Duodenal mucosa (tissue), 2 donors: ENCODE results near the gene CCDC188.
A peak's percentile ranks its signal among the peaks of the same experiment; 100 is the strongest.

Source experiments
- H3K27ac ChIP-seq: one replicate; pipeline ENCODE4 v1.7.0; 2013; ENCODE audit warnings: low read depth, low read length
- H3K27me3 ChIP-seq, 2 donors: one replicate each; pipeline ENCODE4 v1.7.0; 2013; ENCODE audit warnings: low read length in 2 of 2, control low read depth in 1 of 2; ENCODE audit not compliant: insufficient read depth in 2 of 2, control insufficient read depth in 1 of 2
- H3K36me3 ChIP-seq, 2 donors: one replicate each; pipeline ENCODE4 v1.7.0; 2013; ENCODE audit warnings: low read length in 2 of 2, control low read depth in 1 of 2; ENCODE audit not compliant: insufficient read depth in 2 of 2, control insufficient read depth in 1 of 2
- H3K4me1 ChIP-seq, 2 donors: one replicate each; pipeline ENCODE4 v1.7.0; 2013; ENCODE audit warnings: low read length in 2 of 2, control low read depth in 1 of 2; ENCODE audit not compliant: insufficient read depth in 2 of 2, control insufficient read depth in 1 of 2
- H3K4me3 ChIP-seq, 2 donors: one replicate each; pipeline ENCODE4 v1.7.0; 2013; ENCODE audit warnings: low read length in 2 of 2, low read depth in 1 of 2
- H3K9ac ChIP-seq, 2 donors: one replicate each; pipeline ENCODE4 v1.7.0; 2013; ENCODE audit warnings: low read length in 2 of 2, low read depth in 1 of 2
- H3K9me3 ChIP-seq, 2 donors: one replicate each; pipeline ENCODE4 v1.7.0; 2013; ENCODE audit warnings: low read length in 2 of 2, control low read depth in 1 of 2; ENCODE audit not compliant: control insufficient read depth in 1 of 2

CCDC188 gene

DNA sequence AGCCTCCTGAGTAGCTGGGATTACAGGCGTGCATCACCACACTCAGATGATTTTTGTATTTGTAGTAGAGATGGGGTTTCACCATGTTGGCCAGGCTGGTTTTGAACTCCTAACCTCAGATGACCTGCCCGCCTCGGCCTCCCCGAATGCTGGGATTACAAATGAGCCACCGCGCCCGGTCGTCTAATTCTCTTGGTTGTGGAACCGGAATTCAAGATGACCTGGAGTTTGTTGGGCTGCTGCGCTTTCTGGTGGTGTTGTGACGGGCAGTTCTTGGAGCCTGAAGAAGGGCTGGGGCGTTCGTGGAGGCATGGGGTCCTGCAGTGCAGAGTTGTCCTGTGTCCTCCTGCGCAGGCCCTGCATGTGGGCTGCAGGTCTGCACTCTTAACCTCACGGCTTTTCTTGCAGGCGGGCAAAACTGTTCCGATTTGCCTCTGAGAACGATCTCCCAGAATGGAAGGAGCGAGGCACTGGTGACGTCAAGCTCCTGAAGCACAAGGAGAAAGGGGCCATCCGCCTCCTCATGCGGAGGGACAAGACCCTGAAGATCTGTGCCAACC, 28.9 kb downstream of the CCDC188 start:
- no peak overlapping the region for H3K27ac ChIP-seq
- H3K36me3 ChIP-seq, result peaks cover 42 to 66% of the 10 kb centered on the region in 2 donors
- H3K4me3 ChIP-seq, result no peak overlapping the region
- no peaks in the 10 kb centered on the region for H3K9me3 ChIP-seq
- H3K4me1 ChIP-seq, result peaks cover 9 to 15% of the 10 kb centered on the region in 2 donors
- no peaks in the 10 kb centered on the region for H3K27me3 ChIP-seq
- no peak overlapping the region for H3K9ac ChIP-seq

GRCh38 chr22:20118300-20119020, 32.4 kb downstream of the CCDC188 start:
- Histone ChIP-seq H3K4me3 (peak overlapping the region; percentile 70 to 77), H3K27ac (no peak overlapping the region), H3K9me3 (no peaks in the 10 kb centered on the region), H3K4me1 (peaks cover 21 to 28% of the 10 kb centered on the region in 2 donors), H3K27me3 (no peaks in the 10 kb centered on the region), H3K36me3 (peaks cover 24 to 58% of the 10 kb centered on the region in 2 donors), H3K9ac (peak overlapping the region; percentile 51 to 68)

GRCh38 chr22:20117633-20118299, 33.1 kb downstream of the CCDC188 start:
- H3K4me1 ChIP-seq, result peaks cover 21 to 28% of the 10 kb centered on the region in 2 donors

DNA sequence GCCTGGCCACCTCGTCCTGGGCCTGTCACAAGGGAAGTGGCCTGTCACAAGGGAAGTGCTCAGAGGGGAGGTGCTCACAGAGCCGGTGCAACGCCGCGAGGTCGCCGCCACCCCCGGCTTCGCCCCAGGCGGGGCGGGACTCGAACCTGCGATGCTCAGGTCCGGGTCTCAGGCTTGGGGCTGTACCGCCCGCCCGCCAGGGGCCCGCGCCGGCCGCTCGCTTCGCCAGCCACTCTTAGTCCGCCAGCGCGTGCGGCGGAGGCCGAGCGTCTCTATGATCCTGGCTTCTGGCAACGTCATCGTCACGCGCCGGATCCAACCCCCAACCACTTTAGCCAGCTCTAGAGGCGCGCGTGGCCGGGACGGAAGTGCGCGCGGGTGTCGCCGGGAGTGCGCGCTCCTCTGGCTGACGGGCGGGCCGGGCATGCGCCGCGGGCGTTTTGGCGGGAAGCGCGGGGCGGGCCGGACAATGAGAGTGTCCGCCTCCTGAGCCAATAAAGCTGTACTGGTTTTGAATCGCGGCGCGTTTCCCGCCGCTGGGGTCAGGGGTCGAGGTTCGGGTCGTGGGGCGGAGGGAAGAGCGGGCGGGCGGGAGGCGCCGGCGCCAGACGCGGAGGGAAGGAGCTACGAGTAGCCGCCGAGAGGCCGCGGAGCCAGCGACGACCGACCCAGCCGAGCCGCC, 33.8 kb downstream of the CCDC188 start, which contains the start of gene TRMT2A:
TRMT2A (minus strand) TSS at position 276 of the 682 bp plus-strand sequence. CDS start 320 bp downstream, outside the sequence.
- H3K4me1 ChIP-seq, result peaks cover 21 to 28% of the 10 kb centered on the region in 2 donors
- H3K36me3 ChIP-seq, result peaks cover 17 to 65% of the 10 kb centered on the region in 2 donors
- H3K27me3 ChIP-seq, result no peaks in the 10 kb centered on the region
- no peaks in the 10 kb centered on the region for H3K9me3 ChIP-seq
- H3K9ac ChIP-seq, result peak within 1 kb of the TSS; percentile 77 to 85
- peak within 1 kb of the TSS; percentile 88 to 89 for H3K4me3 ChIP-seq
- H3K27ac ChIP-seq, result peak within 1 kb of the TSS; percentile 75

More at GRCh38 chr22:20117633-20118299, 33.1 kb downstream of the CCDC188 start:
- Histone ChIP-seq H3K9ac (peak overlapping the region; percentile 51 to 68), H3K4me3 (peak overlapping the region; percentile 70 to 77), H3K27ac (no peak overlapping the region), H3K9me3 (no peaks in the 10 kb centered on the region), H3K36me3 (peaks cover 21 to 63% of the 10 kb centered on the region in 2 donors), H3K27me3 (no peaks in the 10 kb centered on the region)

- H3K9ac ChIP-seq, result peak overlapping the region; percentile 77 to 85
- H3K36me3 ChIP-seq, result peaks cover 15 to 62% of the 10 kb centered on the region in 2 donors
These were observed 34.4 kb downstream of the CCDC188 start for GRCh38 chr22:20116376-20116950.

GRCh38 chr22:20115691-20116375, 35.0 kb downstream of the CCDC188 start, which contains the start of gene RANBP1:
TSS of gene RANBP1 (plus strand) at chr22:20116104. CDS start at chr22:20116185, 81 bp downstream.
- Histone ChIP-seq H3K4me1 (peaks cover 21 to 28% of the 10 kb centered on the region in 2 donors), H3K9me3 (no peaks in the 10 kb centered on the region), H3K36me3 (peaks cover 15 to 63% of the 10 kb centered on the region in 2 donors)

More at GRCh38 chr22:20116376-20116950, 34.4 kb downstream of the CCDC188 start:
- no peaks in the 10 kb centered on the region for H3K9me3 ChIP-seq
- peaks cover 21 to 28% of the 10 kb centered on the region in 2 donors for H3K4me1 ChIP-seq
- H3K27me3 ChIP-seq, result no peaks in the 10 kb centered on the region
- H3K4me3 ChIP-seq, result peak overlapping the region; percentile 88 to 89
- peak overlapping the region; percentile 75 for H3K27ac ChIP-seq

DNA sequence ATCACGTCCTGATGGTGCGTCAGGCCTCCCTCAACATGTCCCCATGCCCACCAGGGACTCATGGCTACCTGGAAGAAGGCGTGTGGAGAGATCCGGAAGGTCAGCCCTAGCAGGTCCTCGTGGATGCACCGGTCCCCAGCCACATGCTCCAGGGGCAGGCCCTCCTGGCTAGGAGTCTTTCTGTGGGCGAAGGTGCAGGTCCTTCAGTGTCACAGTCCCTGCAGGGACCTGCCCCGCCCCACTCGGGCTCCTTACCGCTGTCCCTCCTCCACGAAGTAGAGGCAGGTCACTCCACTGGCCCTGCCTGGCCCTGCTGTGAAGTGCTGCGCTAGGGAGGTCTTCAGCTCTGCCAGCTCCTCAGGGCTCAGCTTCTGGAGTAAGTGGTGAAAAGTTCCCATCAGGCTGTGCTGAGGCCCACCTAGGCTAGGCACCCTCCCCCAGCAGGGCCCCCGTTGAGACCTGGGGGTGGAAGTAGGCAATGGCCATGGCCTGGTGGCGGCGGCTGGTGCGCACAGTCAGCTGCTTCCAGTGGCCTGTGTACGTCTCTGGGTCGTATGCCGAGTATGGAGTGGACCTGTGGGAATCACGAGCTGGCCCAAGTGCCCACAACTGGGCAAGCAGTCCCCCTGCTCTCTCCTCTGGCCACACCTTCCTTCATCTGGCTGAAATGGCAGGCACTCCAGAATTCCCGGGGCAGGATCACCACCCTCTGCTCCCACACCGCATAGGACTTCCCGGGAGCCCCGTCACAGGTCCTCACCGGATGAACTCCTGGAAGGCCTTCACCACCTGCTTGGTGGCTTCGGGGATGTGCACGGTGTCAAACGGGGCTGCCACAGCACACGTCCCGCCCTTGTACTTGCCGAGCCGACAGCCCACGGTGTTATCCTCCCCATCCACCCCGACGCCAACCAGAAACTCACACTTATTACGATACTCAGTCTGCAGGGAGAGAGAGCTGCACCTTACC, 36.1 kb downstream of the CCDC188 start:
- Histone ChIP-seq H3K27me3 (no peaks in the 10 kb centered on the region), H3K27ac (no peak overlapping the region), H3K36me3 (peaks cover 11 to 63% of the 10 kb centered on the region in 2 donors), H3K9ac (no peak overlapping the region), H3K9me3 (no peaks in the 10 kb centered on the region), H3K4me1 (peaks cover 21 to 28% of the 10 kb centered on the region in 2 donors), H3K4me3 (no peak overlapping the region)

More at GRCh38 chr22:20115691-20116375, 35.0 kb downstream of the CCDC188 start, which contains the start of gene RANBP1:
- Histone ChIP-seq H3K27ac (peak within 1 kb of the TSS; percentile 75), H3K27me3 (no peaks in the 10 kb centered on the region), H3K4me3 (peak within 1 kb of the TSS; percentile 88 to 89), H3K9ac (peak within 1 kb of the TSS; percentile 77 to 85)

- H3K36me3 ChIP-seq, result peaks cover 14 to 66% of the 10 kb centered on the region in 2 donors
- no peak overlapping the region for H3K27ac ChIP-seq
- H3K4me3 ChIP-seq, result no peak overlapping the region
- no peak overlapping the region for H3K9ac ChIP-seq
- no peaks in the 10 kb centered on the region for H3K9me3 ChIP-seq
- peaks cover 16 to 22% of the 10 kb centered on the region in 2 donors for H3K4me1 ChIP-seq
- H3K27me3 ChIP-seq, result no peaks in the 10 kb centered on the region
These were observed 37.1 kb downstream of the CCDC188 start for GRCh38 chr22:20113551-20114310.
